GM21423 (cell line): ENCODE measurements around the gene OPCML.

Experiments used
- ATAC-seq: cut with Tn5 transposase; IDR thresholded peaks from one replicate; pipeline ENCODE4 v1.9.1; 2021; ENCODE audit warnings: mild to moderate bottlenecking, moderate library complexity; ENCODE audit not compliant: unreplicated experiment

Gene OPCML

DNA sequence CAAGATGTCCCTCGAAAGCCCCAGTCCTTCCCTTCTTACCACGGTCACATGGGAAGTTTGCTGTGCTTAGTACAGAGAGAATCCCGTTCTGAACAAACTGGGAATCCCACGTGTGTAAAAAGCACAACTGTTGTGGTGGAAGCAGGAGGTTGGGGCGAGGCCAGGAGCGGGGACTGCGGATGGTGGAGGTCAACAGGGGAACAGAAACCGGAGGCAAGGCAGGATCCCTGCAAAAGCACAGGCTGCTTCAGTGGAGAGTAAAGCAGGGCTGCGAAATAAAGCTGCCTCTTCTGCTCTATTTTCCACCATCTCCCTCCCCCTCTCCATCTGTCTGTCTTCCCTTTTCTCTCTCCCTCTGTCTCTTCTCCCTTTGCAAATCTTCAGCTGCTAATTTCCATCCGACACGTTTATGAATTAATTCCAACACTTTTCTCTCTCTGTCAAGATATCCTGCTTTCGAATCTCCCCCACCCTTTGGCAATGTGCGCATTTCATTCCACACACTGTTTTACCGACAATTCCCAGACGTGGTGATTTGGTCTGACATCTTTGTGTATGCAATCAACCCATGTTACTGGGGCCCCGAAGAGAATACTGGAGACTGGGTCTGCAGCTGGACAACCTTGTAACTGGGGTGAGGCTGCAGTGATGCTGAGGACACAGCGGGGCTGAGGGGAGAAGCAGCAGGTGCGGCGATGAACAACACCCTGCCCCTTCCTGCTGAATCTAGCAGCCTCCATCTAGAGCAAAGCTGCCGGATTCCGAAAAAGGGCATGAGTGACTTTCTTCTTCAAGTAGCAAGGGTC lies 571.8 kb downstream of the OPCML start:
- no peak for ATAC-seq

DNA sequence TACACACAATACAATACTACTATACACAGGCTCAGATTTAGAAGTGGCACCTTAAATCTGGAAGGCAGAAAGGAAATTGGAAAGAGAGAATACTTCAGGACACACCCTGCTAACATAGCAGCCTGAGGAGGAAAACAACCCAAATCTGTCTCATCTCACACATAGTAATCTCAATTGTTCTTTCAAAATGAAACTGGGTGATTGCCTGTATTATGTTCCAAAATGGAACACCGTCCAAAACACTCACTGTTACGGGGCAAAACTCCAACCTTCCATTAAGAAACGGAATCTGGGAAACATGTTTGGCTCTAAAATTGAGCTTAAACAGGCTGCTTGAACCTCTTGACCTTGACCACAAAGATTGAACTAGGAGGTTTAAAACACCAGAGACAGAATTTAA lies 572.6 kb downstream of the OPCML start:
- ATAC-seq: no peak

DNA sequence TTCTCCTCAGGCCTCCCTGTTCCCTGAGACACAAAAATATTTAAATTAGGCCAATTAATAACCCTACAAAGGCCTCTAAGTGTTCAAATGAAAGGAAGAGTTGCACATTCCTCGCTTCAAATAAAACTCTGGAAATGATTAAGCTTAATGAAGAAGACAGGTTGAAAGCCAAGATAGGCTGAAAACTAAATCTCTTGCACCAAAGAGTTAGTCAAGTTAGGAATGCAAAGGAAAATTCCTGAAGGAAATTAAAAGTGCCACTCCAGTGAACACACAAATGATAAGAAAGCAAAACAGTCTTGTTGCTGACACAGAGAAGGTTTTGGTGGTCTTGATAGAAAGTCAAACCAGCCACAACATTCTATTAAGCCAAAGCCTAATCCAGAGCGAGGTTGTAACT lies 574.4 kb downstream of the OPCML start:
- ATAC-seq: no peak

DNA sequence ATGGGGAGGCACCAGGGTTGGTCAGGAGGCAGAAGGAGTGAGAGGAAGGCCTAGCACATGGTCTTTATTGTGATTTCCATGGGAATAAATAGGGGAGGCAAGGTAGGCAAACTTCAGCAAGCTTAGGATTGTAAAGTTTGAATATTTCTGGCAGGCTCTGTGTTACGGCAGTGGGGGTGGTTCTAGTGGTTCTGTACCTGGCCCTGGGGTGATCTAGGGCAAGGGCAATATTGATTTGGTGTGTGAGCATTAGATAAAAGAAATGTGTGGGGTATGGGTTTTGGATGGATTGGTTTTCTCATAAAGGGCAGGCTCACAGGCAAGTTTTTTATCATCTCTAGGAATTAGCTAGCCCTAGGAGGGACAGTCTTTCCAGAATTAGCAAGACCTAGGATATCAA lies 584.0 kb downstream of the OPCML start:
- ATAC-seq: no peak

DNA sequence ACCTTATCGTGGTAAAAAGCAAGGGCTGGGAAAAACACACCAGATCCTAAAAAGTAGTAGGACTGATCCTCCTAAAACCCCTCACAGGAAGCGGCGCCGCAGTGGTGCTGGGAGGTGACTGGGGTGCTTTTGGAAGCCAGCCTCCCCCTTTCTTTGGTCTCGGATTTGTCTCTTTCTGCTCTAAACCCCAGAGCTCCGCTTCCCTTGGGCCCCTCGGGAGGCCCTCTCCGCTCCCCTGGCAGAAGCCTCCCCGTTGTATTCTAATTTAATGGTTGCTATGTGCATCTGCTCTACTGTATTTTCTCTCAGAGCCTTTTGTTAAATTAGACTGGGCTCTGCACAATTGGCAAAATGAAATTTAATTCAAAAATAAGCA lies 587.7 kb downstream of the OPCML start:
- ATAC-seq: no peak

DNA sequence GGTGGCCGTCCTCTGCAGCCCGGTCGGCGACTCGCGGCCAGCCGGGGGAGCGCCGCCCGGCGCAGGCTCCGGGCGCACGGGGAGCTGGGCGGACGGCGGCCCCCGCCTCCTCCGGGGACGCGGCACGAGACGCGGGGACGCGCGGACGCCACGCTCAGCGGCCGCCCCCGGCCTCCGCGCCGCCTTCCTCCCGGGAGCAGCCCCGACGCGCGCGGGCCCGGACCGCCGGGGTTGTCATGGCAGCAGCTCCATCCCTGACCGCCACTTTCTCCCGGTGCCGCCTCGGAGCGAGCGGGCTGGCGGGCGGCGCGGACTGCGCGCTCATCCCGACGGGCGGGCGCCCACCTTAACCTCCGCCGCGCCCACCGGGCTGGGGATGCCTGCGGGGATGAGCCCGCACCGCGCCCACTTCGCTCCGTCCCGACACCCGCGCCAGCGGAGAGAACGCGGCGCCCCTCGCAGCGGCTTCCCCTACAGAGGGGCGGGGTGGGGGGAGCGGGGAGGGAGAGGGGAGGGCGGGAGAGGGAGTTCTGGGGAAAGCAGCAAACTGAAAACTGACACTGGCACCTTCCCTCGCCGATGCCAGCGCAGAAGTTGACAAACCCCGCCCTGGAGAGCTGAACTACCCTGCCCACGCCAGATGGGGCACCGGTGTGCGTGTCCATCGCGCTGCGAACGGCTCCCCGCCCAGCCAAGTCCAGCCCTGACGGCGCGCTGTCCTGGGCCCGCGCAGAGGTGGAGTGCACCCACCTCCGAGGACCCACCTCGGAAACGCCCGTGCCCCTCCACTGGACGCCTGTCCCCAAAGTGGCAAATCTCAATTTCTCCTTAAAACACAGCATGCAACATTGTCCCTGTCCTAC lies 588.4 kb downstream of the OPCML start:
- no peak for ATAC-seq

DNA sequence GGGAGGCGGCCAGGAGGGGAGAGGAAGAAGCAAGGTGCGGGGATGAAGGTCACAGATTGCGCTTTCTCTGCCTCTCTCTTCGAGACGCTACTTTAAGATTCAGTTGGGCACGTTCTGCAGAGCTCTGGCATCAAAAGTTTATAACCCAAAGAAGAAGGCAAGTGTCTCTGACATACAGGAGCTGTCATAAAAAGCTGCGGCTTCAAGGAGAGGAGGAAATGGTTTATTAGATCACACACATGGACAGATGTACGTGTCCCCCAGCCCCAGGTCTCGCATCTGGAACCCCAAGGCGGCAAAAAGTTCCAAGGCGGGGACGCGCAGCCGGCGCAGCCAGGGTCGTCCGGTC lies 589.0 kb downstream of the OPCML start:
- no peak for ATAC-seq

DNA sequence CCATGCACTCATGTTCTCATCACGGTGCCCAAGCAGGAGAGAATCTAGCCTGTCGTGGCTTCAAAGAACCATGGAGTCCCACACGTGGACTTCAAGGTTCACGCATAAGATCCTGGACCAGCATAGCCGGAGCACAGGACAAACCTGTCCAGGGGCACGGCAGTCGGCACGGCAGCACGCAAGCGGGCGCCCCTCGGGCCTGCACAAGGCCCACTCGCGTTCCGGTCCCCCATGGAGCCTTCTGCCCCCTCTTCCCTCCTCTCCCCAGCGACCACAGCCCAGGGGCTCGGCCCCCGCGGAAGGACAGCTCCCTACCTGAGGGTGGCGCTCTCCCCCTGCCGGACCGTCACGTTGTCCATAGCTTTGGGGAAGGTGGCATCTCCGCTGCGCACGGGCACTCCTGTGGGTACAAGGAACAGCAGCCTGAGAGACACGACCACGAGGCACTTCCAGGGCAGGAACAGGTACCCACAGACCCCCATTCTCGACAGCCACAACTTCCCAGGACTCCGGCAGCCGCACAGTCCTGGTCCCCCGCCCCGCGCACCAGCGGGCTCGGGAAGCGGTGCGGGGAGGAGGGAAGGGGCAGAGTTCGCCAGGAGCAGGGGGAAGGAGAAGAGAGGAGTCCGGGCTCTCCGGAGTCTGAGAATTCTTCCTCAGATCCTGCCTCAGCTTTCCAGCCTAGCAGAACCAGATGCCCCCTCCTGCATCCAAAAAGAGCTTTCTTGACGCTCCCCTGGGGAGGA lies 589.5 kb downstream of the OPCML start:
- no peak for ATAC-seq

DNA sequence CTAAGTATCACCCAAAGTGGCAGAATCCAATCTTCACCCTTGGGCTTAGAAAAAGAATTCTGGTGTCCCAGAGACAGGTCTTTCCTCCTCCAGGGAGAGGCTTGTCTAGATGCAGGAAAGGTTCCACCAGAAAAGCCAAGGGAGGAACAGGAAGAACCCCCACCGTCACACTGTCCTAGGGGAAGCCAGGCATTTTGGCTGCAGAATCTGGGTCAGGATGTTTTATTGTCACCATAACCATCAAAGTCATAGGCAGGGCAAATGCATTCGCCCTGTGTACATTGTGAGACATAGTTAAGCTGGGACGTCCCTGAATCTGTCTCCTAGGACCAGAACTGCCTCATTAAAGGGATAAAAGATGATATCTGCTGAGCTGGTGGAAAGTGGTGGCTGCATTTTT lies 590.5 kb downstream of the OPCML start:
- no peak for ATAC-seq

DNA sequence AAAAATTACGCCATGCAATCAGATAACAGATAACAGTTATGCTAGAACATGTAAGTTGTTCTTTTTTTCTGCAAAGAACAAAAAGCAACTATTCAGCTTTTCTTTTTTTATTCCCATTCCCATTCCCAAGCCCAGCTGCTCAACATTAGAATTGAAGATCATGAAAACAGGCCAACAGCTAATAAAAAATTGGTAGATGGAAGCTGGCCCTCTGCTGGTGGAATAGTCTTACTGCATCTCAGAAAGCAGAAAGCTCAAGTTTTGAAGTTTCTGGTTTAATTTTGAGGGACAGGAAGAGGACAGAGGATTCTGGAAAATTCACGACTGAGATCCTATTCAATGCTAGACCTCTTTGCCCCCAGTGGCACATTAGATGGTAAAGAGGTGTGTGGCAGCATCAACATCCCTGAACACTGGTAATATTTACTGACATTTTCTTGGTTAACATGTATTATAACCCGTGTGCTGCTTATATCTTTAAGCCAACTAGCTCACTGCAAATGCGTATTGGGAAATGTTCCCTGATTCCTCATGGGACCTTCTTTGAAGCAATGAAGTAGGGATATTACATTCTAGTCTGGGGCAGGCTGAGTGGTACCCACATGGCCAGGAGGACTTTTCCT lies 591.2 kb downstream of the OPCML start:
- no peak for ATAC-seq

DNA sequence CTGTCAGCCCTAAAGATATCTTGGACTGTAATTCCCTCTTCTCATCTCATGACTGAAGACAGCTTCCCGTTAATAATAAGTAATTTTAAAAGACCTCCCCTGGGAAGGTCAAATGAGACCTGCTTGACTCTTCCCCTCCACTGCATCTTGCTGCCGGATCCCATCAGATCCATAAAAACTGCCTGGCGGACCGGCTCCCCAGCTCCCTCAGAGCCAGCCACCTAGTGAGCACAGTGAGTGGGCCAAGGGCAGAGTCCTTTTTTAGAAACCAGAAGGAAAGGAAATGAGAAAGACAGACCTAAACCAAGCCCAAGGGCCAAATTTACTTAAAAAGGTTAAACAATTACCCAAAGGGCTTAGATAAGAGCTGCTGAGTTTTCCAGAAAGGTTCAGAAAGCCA lies 595.3 kb downstream of the OPCML start:
- no peak for ATAC-seq

DNA sequence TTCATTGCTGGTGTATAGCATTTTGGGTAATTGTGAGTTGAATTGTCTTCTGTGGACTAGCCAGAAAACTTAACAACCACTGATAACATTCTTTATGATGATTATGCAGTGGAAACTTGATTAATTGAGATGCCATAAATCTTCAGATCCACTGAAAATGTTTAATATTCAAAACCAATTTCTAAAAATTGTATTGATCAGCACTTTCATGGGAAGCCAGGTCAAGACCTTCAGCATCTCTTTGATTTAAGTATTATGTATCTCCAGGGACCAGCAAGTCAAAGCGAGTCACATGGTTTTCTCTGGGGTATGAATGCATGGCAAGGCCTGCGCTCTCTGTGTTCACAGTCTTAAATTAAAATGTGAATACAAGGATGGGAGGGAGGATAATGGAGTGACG lies 596.9 kb downstream of the OPCML start:
- ATAC-seq: no peak

DNA sequence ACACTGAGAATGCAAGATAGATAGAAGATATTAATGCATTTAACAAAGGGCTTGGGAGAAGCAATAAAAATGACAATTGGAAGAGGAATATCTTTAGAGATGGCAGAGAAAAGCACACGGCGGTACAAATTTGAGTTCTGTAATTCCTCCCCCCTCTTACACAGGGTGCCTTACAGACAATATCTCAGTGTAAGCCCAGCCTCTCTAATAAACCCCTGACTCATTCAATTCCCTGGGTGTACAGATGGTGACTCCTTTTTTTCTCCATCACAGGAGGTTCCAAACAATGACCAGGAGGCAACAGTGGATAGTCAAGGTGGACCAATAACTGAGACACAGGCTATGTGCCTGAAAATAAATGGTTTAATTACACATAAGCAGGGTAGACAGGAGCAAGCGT lies 598.6 kb downstream of the OPCML start:
- ATAC-seq: no peak

DNA sequence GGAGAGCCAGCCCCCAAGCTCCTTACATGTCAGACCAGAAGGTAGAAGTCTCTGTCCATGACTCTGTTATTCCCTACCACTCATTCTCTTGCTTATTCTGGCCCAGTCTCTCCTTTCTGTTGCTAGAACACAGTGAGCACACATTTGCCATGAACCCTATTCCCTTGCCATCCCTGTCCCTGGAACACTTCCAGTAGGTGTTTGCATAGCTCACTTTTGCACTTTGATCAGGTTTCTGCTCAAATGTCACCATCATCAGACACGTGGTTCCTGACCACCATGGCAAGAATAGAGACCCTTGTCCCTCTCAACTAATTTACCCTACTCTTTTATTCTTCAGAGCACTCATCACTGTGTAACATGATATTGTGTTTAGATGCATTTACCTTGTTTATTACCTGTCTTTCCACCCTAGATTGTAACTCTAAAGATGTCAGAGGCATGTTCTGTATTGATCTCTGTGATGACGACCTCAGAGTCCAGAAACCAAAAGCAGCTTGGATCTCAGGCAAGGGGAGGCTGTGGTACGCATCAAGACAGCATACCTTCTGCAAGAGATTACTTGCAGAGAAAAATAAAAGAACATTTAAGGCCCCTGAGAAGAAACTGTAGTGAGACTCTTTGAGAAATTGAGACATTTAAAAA lies 606.4 kb downstream of the OPCML start:
- no peak for ATAC-seq

DNA sequence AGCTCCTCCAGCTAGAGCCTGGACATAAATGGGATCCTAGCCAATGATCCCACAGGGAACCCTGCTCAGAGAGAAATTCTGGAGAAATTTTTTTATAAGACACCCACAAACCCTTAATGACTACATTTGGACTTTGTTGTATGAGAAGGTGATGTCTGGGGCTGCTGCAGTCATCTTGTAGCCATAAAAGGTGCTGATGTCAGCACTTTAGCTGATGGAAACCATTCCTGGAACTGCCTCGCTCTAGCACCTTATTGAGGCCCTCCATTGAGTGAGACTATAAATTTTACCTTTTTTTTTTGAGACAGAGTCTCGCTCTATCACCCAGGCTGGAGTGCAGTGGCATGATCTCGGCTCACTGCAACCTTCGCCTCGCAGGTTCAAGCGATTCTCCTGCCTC lies 610.7 kb downstream of the OPCML start:
- ATAC-seq: no peak

DNA sequence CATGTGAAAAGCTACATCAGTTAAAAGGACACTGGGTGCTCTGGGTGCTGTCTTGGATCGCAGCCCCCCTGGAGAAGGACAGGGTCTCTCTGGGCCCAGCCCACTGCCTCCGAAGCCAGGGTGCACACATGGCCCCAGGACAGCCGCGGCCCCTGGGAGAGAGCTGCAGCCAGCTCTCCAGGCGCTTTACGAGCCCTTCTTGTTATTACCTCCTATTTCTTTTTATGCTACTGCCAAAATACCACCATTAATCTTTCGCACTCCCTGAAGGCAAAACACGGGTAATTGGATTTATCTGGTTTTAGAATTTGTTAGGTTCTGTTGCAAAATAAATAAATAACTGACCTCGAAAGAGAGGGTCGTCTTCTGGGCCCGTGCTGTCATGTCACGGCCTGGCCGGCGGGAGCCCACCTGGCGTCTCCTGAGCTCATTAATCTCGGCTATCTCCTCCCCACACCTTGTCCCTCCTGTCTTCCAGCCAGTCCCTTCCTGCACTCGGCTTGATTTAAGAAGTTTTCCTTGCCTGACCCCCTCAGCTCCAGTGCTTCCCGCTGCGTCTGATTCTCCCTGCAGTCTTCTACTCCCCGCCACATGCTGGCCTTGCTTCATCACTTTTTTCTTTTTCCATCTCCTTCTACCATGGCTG lies 611.7 kb downstream of the OPCML start:
- no peak for ATAC-seq

DNA sequence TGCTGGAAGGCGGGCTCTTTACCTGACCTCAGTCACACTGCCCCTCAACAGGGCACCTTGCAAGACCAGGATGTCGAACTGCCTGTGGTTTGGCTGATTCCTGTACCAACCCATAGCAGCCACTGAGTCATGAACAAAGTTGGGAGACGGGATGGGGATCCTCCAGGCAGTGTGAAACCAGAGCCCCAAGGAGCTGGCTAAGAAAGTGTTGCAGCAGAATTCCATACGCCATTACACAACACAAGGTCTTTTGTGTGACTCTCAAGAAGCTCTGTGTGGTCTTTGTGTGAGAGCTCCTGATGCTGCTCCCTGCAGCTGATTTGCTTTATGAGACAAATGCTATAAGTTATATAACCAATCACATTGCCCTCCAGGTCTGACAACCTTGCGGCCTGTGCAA lies 617.7 kb downstream of the OPCML start:
- ATAC-seq: no peak

DNA sequence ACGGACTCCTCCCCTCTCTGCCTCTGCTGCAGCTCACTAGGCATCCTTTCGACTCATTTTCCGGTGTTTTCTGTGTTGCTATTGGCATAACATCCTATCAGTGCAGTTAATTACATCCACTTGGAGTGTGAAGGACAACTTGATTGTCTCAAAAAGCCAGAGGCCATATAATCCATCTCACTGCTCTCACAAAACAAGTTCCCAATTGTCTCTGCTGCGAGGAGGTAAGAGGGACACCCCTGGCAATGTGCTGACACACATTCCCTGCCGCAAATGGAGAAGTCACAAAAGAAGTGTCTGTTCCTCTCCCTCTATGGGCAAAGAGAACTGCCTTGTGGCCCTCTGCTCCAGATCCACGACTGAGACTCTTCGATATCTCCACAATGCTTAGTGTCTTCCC lies 618.4 kb downstream of the OPCML start:
- no peak for ATAC-seq

DNA sequence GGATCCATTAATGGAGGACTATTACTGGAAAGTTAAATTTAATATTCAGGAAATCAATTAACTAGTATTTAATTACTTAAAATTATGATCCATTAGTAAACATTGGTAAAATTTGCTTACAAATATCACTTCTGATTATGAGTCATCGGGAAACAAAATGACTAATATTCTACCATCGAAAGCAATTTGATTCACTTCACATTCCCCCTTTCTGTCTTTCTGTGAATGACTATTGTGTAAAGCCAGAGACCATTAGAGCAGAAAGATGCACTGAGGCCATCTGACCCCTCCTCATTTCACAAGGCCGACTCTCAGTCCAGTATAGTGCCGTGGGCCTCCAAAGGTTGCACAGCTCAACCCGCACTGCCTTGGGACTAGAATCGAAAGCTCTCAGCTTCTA lies 619.0 kb downstream of the OPCML start:
- no peak for ATAC-seq

DNA sequence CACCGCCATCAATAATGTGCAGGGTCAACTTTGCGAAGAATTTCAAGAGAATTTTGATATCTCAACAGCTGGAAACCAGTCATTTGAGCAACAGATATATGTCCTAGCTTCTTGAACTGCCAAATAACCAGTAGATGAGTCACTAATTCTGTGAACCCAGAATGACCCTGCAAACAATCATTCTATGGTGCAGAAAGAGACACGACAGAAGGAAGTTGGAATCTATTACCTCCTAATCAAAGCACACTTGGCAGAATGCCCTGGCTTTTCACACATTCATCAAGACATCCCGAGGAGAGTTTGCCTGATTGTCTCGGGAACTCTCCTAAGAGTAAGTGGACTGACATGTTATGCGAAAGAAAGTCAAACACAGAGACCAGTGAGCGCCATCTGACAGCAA lies 621.1 kb downstream of the OPCML start:
- no peak for ATAC-seq
